Measurements from ENCODE around the gene CCDC13.

- TF ChIP-seq CTCF (IDR thresholded peaks at IDR 0.05) (no peak), POLR2A (IDR thresholded peaks at IDR 0.05; ENCODE audit: low read length) (no peak), CBX8 (IDR thresholded peaks at IDR 0.05) (no peak), USF2 (IDR thresholded peaks at IDR 0.05) (no peak), RNF2 (IDR thresholded peaks at IDR 0.05; ENCODE audit: borderline replicate concordance, low read depth) (no peak), ELK1 (IDR thresholded peaks at IDR 0.05; ENCODE audit: low read depth, low read length) (no peak), RAD21 (conservative IDR thresholded peaks at IDR 0.05 in 1 of 2, IDR thresholded peaks at IDR 0.05 in 1 of 2) (no peak), KDM5A (IDR thresholded peaks at IDR 0.05) (no peak), TP53 (CRISPR knock-in tag; IDR thresholded peaks at IDR 0.05) (no peak)
These were observed 13.6 kb upstream of the CCDC13 start for GRCh38 chr3:42786631-42787030.

All from A549 (cell line).